ENCODE measurements around the gene NKAPD1.
A peak's percentile ranks its signal among the peaks of the same experiment; 100 is the strongest.
"Not testable (repeated sequence)": the region's sequence is repeated elsewhere in the genome, so short reads cannot be mapped to it uniquely, and the experiment has no call there.

NKAPD1 gene

GRCh38 chr11:112073941-112074811, at the start of gene NKAPD1, which contains the start of gene PIH1D2:
Gene NKAPD1 (plus strand): TSS chr11:112074299. CDS start chr11:112075575, 1,276 bp downstream.
Gene PIH1D2 (minus strand): TSS chr11:112074017. CDS start chr11:112073174, 843 bp downstream.
- Histone ChIP-seq H3K36me3 (ENCODE audit: insufficient read depth, low read length) (peaks cover 13% of the 10 kb centered on the region; the same call in 1 of the 2 replicates), H4K20me1 (ENCODE audit: insufficient read depth, low read length, poor library complexity, severe bottlenecking) (peaks cover 3% of the 10 kb centered on the region), H2AFZ (ENCODE audit: low read length) (peak within 1 kb of the TSS; percentile 94), H3K79me2 (ENCODE audit: insufficient read depth, low read length) (peaks cover 29% of the 10 kb centered on the region), H3K4me3 (ENCODE audit: low read length, poor library complexity, severe bottlenecking) (peak within 1 kb of the TSS; percentile 92), H3K9ac (ENCODE audit: low read depth, low read length, poor library complexity, severe bottlenecking) (peak within 1 kb of the TSS; percentile 87), H3K4me1 (ENCODE audit: insufficient read depth, low read length, poor library complexity, severe bottlenecking) (peaks cover 26% of the 10 kb centered on the region), H3K4me2 (ENCODE audit: low read depth, low read length, poor library complexity, severe bottlenecking) (peak within 1 kb of the TSS; percentile 72), H3K9me3 (ENCODE audit: insufficient read depth, low read depth, low read length) (no peaks in the 10 kb centered on the region), H3F3A (ENCODE audit: low read depth) (no peaks in the 10 kb centered on the region), H3K9me2 (replicated peaks; ENCODE audit: low read depth, low read length) (no peaks in the 10 kb centered on the region), H3K27me3 (ENCODE audit: insufficient read depth, low read length, poor library complexity, severe bottlenecking) (no peaks in the 10 kb centered on the region)
- no peak for TF ChIP-seq CTCF (conservative IDR thresholded peaks at IDR 0.05; ENCODE audit: low read length)
- no peak for TF ChIP-seq EZH2phosphoT487 (IDR thresholded peaks at IDR 0.05; ENCODE audit: borderline replicate concordance)

GRCh38 chr11:112024773-112025678, 49.1 kb upstream of the NKAPD1 start, which contains the start of gene DLAT:
Gene DLAT (plus strand): TSS chr11:112025408. CDS start chr11:112025473, 65 bp downstream.
- Histone ChIP-seq H3K27me3 (ENCODE audit: insufficient read depth, low read length, poor library complexity, severe bottlenecking) (no peaks in the 10 kb centered on the region), H3K9me2 (replicated peaks; ENCODE audit: low read depth, low read length) (no peaks in the 10 kb centered on the region), H3K36me3 (ENCODE audit: insufficient read depth, low read length) (peaks cover 17% of the 10 kb centered on the region; the same call in 1 of the 2 replicates), H3F3A (ENCODE audit: low read depth) (no peaks in the 10 kb centered on the region), H3K4me3 (ENCODE audit: low read length, poor library complexity, severe bottlenecking) (peak within 1 kb of the TSS; percentile 90), H2AFZ (ENCODE audit: low read length) (peak within 1 kb of the TSS; percentile 98), H3K9ac (ENCODE audit: low read depth, low read length, poor library complexity, severe bottlenecking) (peak within 1 kb of the TSS; percentile 86), H3K79me2 (ENCODE audit: insufficient read depth, low read length) (peaks cover 30% of the 10 kb centered on the region), H4K20me1 (ENCODE audit: insufficient read depth, low read length, poor library complexity, severe bottlenecking) (no peaks in the 10 kb centered on the region), H3K9me3 (ENCODE audit: insufficient read depth, low read depth, low read length) (no peaks in the 10 kb centered on the region), H3K4me2 (ENCODE audit: low read depth, low read length, poor library complexity, severe bottlenecking) (peak within 1 kb of the TSS; percentile 85), H3K4me1 (ENCODE audit: insufficient read depth, low read length, poor library complexity, severe bottlenecking) (peaks cover 22% of the 10 kb centered on the region)
- TF ChIP-seq EZH2phosphoT487 (IDR thresholded peaks at IDR 0.05; ENCODE audit: borderline replicate concordance), result no peak
- no peak for TF ChIP-seq CTCF (conservative IDR thresholded peaks at IDR 0.05; ENCODE audit: low read length)

GRCh38 chr11:112025707-112026106, 48.4 kb upstream of the NKAPD1 start:
- Histone ChIP-seq H3K9me3 (ENCODE audit: insufficient read depth, low read depth, low read length) (no peaks in the 10 kb centered on the region), H3K27me3 (ENCODE audit: insufficient read depth, low read length, poor library complexity, severe bottlenecking) (no peaks in the 10 kb centered on the region), H3K4me2 (ENCODE audit: low read depth, low read length, poor library complexity, severe bottlenecking) (peak overlapping the region; percentile 85), H3K36me3 (ENCODE audit: insufficient read depth, low read length) (peaks cover 21% of the 10 kb centered on the region; the same call in 1 of the 2 replicates), H3F3A (ENCODE audit: low read depth) (no peaks in the 10 kb centered on the region), H3K4me3 (ENCODE audit: low read length, poor library complexity, severe bottlenecking) (peak overlapping the region; percentile 90), H3K9ac (ENCODE audit: low read depth, low read length, poor library complexity, severe bottlenecking) (peak overlapping the region; percentile 86), H2AFZ (ENCODE audit: low read length) (peak overlapping the region; percentile 98), H4K20me1 (ENCODE audit: insufficient read depth, low read length, poor library complexity, severe bottlenecking) (no peaks in the 10 kb centered on the region), H3K4me1 (ENCODE audit: insufficient read depth, low read length, poor library complexity, severe bottlenecking) (peaks cover 22% of the 10 kb centered on the region), H3K79me2 (ENCODE audit: insufficient read depth, low read length) (peaks cover 30% of the 10 kb centered on the region), H3K9me2 (replicated peaks; ENCODE audit: low read depth, low read length) (no peaks in the 10 kb centered on the region)
- TF ChIP-seq EZH2phosphoT487 (IDR thresholded peaks at IDR 0.05; ENCODE audit: borderline replicate concordance) (no peak), CTCF (conservative IDR thresholded peaks at IDR 0.05; ENCODE audit: low read length) (no peak)

- H3K4me2 ChIP-seq (ENCODE audit: low read depth, low read length, poor library complexity, severe bottlenecking); H3F3A ChIP-seq (ENCODE audit: low read depth); H4K20me1 ChIP-seq (ENCODE audit: insufficient read depth, low read length, poor library complexity, severe bottlenecking); H3K9me2 ChIP-seq (replicated peaks; ENCODE audit: low read depth, low read length); H3K9me3 ChIP-seq (ENCODE audit: insufficient read depth, low read depth, low read length); H3K4me3 ChIP-seq (ENCODE audit: low read length, poor library complexity, severe bottlenecking); H2AFZ ChIP-seq (ENCODE audit: low read length); H3K9ac ChIP-seq (ENCODE audit: low read depth, low read length, poor library complexity, severe bottlenecking); H3K27me3 ChIP-seq (ENCODE audit: insufficient read depth, low read length, poor library complexity, severe bottlenecking): not testable (repeated sequence)
- H3K36me3 ChIP-seq (ENCODE audit: insufficient read depth, low read length), result peaks cover 26% of the 10 kb centered on the region; the same call in 1 of the 2 replicates
- H3K79me2 ChIP-seq (ENCODE audit: insufficient read depth, low read length), result peaks cover 30% of the 10 kb centered on the region
- peaks cover 22% of the 10 kb centered on the region for H3K4me1 ChIP-seq (ENCODE audit: insufficient read depth, low read length, poor library complexity, severe bottlenecking)
Observed at GRCh38 chr11:112026784-112027410, 47.2 kb upstream of the NKAPD1 start.
